GM18520 (cell line): Measurements from ENCODE around the gene MTUS2.

Experiments
- ATAC-seq: cut with Tn5 transposase; IDR thresholded peaks from one replicate; pipeline ENCODE4 v1.9.1; 2021; ENCODE audit not compliant: unreplicated experiment

MTUS2 gene

DNA sequence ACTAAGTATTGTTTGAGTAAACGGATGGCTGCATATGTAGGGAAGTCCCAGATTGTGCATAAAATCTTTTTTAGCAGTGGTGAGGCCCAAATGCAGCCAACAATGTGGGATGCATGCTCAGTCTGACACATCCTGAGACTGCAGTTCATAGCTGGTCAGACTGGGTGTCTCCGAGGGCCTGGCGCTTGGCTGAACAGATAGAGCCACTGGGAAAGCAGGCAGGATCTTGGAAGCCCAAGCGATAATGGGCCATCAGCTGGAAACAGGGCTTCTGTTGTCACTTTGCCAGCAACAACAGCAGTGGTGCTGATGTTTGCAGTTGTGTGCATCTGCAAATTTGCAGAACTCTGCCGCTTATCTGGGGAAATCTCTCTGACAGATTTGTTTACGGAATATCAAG is 36.1 kb downstream of the MTUS2 start:
- no peak for ATAC-seq

DNA sequence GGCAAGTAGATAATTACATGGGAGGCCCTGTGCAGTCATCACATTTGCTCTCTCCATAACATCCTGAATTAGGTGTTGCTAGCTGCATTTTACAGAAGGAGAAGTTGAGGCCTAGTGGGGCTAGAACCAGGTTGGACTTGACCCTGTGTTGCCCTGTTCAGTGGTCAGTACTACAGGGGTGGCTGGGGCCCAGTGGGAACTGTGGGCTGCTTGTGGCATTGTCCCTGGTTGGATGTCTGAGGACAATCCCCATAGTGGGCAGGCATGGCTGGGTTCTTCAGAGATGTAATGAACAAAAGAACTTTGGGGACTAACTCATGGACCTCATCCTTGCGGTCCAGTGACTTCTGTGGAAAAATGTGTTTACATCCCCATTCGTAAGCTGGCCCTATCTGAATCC is 38.9 kb downstream of the MTUS2 start:
- no peak for ATAC-seq

DNA sequence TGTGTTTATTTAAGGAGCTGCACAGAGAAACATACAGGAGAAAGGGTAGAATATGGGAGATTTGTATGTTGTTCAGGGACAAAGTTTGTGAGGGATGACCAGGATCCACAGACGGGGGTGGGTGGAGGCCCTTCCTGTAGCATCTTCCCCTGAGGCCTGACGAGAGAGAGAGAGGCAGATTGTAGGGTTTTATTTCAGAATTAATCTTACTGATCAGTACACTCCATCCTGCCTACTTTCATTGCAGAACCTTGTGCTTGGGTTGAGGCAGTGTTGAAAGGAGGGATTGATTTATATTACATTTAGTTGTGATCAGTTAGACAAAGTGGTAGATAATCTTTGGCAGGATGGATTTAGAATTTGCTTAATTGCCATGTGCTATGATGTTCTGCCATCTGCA is 39.6 kb downstream of the MTUS2 start:
- ATAC-seq: no peak

DNA sequence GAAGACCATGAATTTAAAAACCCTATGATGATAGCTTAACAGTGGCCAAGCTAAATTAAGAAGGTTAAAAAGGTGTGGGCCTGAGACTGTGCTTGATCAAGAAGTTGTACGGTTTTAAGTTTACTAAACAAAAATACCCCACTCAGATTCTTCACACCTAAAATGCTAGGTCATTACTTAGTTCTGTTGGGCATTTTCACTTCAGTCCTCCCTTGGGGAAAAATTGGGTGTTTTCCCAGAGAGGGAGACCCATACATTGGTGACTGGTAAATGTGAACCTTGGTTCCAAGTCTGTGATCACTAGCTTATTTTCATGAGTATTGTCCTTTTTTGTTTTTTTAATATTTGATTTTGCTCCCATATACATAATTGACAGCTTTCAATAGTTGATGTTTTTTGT is 44.4 kb downstream of the MTUS2 start:
- no peak for ATAC-seq

DNA sequence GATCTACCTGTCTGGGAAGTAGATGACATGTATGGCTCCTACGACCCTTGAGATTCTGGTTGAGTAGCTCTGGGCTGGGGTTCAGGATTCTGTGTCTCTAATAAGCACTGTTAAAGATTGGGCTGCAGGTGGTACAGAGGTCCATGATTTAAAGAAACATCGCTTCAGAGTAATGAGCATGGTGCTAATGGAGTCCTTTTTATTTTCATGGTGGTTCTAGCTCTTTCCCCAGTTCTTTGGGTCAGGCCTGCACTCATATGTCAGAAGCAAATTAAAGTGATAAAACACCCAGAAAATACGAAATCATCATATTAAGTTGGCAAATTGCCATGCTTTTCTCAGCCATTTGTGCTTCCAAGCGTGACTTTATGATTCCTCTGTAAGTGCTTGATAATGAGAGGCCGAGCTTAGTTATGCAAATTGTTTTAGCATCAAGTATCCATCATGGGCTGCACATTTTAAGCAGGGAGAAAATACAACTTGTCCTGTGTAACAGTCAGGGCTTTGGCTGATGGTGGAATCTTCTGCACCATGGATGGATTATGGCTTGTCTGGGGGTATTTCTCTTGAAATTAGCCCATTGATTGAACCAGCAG is 45.1 kb downstream of the MTUS2 start:
- no peak for ATAC-seq

DNA sequence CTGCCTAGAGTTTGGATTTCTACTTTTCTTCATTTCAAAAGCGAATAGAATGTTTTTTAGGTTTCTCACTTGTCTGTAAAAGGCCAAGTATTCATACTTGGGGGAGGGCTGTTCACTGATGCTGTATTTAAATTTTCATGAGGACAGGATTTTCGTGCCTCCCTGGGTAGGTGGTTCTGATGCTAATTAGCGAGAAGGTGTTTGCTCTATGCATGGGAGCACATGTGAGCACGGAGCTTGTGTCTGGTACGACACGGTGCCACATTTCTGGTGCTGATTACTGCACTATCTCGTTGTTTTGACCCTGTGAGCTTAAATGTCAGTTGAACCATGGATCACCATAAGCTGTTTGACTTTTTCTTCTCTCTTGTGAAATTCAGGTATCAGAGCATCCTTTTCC is 45.8 kb downstream of the MTUS2 start:
- ATAC-seq: no peak

DNA sequence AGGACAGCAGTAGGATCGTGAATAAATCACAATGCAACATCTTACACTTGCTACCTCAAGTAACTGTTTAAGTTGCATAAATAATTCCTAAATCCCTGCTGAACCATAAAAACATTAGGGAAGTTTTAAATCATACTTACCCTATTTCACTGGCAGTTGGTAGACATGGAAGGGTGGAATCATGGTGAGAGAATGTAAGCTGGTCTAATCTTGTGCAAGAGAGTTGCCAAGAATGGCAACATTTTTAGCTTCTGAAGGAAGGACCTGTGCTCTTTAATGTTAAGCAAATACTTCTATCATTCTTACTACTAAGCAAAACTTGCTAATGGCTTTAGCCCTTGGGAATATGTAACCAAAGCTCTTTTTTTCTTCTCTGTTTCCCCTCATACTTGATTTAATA is 46.8 kb downstream of the MTUS2 start:
- ATAC-seq: no peak

DNA sequence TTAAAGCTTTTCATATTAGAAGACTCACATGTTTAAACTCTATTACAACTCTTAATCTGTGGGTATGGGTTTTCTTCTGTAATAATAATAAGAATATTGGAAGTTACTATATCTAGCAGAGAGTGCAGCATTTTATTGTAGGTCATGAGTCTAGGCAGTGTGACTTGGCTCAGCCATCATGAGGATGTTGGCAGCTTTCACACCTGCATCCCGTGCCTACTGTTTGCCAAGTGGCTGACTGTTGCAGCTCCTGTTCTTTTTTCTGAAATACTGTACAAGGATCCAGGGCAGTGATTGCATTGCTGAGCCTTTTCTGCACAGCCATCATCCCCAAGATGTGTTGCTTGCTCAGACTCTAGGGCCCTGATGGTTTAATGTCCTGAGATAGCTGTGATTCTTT is 47.4 kb downstream of the MTUS2 start:
- ATAC-seq: no peak

DNA sequence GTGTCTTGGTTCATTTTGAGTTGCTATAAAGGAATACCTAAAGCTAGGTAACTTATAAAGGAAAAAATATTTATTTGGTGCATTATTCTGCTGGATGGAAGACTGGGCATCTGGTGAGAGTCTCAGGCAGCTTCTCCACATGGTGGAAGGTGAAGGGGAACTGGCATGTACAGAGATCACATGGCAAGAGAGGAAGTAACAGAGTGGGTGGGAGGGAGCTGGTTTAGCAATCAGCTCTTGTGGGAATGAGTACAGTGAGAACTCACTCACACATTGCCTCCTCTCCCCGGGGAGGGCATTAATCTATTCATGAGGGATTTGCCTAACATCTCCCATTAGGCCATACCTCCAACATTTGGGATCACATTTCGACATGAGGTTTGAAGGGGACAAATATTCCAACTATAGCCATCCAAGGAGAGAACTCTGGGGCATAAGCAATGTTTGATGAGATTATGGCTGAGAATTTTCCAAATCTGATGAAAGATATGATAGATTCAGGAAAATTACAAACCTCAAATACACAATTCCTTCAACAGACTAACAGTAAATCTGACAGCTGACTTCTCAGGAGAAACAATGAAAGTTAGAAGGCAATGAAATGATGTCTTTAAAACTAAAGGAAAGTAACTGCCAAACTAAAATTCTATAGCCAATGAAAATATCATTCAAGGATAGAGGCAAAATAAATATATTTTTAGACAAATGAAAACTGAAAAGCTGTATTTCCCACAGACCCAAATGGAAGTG is 52.5 kb downstream of the MTUS2 start:
- ATAC-seq: no peak

DNA sequence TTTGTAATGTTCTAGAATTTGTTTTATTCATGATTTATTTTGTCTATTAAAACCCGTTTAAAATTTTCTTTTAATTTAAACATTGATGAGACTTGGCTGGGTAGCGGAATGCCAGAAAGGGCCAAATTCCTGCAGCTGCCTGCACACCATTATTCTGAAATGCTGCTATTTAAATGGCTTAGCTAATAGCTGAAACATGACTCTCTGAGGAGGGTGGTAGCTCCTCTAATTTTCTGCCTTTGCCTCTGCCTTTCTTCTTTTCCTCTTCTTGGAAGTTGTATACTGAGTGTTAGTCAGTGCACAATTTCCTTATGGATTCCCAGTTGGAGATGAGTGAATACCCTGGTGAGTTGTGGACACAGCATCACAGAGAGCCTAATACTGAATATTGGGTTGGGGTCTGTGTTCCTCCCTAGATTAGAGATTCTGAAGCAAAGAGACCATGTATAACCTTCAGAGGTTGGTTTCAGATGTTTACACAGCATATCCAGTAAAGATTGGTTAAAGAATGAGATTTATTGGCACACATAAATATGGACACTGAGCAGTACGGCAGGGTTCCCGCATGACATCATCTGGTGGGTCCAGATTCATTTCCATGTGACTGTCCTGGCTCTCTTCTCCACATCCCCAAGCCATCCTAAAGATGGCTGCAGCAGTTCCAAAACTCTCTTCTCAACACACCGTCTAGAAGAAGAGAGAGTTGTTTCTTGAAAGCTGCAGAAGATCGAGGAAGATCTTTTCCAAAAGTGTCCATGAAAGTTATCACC is 55.9 kb downstream of the MTUS2 start:
- ATAC-seq: no peak

DNA sequence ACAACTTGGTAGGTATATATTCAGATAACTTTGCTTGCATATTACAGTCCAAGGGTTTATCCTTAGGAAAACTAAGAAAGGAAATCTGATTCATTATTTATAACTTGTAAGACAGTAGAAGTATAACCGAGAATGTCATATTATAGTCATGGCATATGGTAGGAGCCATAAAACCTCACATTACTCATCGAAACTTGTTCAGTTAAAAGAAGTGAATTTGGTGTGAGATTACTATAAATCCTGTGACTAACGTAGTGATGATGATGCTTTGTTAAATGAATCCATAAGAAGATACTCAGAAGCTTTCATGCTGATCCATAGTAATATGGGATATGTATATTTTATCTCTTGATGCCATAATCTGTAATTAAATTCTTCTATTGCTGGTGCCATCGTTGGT is 57.3 kb downstream of the MTUS2 start:
- no peak for ATAC-seq

DNA sequence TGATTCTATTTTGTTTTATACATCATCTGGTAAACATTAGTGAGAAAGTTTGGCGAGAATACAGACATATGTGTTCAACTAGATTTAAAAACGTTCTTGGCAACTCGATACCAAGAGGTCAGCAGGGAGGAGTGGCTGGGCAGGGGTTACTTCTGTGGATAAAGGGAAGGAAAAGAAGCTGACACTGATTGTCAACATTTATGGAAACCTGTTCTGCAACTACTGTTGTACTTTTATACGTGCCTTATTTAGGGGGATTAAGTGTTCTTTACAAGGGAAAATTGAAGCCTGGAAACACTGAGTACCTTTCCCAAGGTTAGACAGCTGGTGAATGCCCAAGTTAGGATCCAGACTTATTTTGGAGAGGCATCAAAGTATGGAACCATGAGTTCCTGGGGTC is 65.0 kb downstream of the MTUS2 start:
- ATAC-seq: no peak

DNA sequence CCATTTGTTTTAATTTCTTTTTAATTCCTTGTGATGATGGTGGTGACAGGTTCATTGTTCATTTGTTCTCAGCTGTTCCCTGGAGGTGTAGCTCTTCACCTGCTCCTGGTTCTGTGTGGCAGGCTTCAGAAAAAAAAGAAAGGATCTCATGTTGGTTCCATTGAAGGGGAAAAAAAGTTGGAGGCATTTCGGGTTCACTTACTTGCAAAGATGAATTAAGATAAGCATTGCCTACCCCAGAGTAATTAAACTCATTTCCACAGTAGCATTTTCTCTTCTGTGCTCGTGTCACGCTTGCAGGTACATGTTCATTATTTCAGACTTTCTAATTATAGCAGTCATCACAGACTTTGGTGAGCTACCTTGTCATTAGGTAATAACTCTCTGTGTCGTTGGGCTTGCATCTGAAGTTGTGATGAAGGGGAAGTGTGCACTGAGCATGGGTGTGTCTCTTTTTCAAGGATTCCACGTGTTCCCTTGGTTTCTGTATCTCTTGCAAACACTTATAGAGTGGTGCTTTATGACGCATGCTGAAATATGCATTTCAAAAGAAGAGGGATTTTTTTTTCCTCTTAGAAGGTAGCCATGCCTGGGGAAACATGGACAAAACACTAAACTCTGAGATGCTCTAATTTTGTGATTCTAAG is 69.1 kb downstream of the MTUS2 start:
- ATAC-seq: no peak

DNA sequence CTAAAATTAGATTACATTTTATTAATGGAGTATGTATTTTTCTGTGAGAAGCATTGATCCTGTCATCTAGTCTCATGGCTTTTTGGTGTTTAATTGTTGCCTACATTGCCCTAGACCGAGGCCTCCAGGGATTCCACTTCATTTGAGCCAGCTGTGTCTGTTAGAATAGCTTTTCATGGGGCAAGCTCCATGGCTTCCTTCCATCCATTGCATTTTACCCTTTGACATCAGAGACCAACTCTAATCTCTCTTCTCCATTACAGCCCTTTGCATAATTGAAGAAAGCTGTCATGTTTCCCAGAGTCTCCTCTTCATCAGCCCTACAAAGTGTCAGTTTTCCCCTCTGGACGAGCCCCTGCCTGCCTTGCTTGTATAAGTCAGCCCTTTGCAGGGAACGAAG is 70.6 kb downstream of the MTUS2 start:
- ATAC-seq: no peak

DNA sequence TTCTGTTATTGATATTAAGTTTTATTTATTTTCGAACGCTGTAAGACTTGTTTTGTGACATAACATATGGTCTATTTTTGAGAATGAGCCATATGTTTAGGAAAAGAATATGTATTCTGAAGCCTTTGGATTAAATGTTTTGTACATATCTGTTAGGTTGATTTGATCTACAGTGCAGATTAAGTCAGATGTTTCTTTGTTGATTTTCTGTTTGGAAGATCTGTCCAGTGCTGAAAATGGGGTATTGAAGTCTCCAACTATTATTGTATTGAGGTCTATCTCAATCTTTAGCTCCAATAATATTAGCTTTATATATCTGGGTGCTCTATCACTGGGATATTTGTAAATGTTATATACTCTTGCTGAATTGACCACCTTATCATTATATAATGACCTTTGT is 97.9 kb downstream of the MTUS2 start:
- ATAC-seq: no peak

DNA sequence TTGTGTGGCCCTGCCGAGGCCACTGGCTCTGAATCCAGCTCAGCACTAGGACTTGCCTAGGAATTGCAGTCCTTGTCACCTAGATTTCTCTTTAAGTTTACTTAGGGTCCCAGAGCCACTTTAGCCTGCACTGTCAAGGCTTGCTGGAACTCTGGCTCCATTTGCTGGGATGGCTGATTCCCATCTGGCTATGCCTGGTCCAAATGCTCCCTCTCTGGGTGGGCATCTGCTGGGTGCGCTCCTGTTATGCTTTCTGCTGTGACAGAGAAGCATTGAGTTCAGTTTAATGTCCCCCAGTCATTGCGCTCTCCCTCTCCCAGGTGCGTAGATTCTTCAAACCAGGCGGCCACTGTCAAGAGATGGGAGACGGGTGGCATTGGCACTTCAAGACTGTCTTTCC is 102.2 kb downstream of the MTUS2 start:
- no peak for ATAC-seq

DNA sequence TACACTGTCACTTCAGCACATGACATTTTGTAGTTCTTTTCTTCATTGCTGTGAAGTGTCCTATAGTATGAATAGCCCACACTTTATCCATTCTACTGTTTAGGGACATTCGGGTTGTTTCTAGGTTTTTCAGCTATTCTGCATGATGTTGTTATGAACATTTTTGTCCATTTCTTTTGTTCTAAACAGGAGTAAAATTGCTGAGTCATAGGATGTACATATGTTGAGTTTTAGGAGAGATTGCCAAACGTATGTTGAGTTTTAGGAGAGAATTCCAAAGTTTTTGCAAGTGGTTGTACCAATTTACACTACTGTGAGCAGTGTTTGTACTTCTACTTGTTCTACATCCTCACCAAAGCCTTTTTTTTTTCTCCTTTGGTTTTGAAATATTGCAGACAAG is 115.0 kb downstream of the MTUS2 start:
- no peak for ATAC-seq

DNA sequence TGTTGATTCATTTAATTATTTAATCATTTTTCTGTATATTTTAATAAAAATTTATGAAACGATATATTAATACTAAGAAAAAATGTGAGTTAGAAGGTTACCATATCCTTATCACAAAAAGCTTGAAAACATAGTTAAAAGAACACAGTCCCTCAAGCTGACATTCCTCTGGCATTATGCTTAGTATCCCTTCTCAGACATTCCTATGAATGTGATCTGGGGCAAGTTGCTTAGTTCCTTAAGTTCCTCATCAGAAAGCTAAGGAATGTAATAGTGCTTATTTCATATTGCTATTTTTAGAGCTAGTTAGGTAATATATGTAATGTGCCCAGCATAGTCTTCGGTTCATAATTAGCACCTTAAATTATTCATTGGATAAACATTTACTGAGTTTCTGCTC is 122.8 kb downstream of the MTUS2 start:
- ATAC-seq: no peak

DNA sequence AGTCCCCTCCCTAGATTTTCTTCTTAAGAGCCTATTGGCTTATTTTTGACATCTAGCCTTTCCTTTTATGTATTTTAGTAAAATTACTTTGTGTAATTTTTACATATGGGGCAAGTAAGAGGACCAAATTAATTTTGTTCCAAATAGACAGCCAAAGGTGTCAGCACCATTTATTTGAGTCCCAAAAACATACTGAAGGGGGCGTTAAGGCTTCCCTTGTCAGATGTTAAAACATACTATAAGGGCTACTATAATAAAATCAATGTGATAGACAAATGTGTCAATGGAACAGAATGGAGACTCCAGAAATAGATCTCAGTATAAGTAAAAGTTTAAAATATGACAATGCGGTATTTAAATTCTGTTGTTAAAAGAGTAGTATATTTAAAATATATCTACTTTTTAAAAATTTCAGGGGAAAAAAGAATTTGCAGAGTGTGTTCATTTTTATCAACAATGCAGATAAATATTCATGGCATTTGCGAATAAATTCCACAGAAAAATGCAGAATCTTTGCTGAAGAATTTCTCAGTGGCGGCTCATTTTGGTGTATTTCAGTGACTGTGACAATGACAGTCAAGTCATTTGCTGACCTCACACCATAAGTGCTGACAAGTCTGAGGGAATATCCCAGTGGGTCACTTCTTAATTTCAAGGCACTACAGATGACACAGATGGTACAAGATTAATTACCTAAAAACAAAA is 133.7 kb downstream of the MTUS2 start:
- no peak for ATAC-seq

DNA sequence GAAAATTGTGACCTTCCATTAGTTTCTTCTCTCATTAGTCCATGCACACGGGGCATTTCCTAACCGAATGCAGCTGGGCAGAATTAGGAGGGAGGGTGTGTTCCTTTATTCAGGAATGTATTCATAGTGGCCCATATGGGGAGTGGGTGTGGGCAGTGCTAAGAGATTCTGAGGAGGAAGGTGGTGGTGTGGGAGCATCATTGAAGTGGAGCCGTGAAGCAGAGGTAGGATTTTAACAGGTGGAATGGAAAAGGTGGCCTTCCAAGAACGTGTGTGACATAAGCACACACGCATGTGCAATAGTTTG is 134.2 kb downstream of the MTUS2 start:
- ATAC-seq: no peak

DNA sequence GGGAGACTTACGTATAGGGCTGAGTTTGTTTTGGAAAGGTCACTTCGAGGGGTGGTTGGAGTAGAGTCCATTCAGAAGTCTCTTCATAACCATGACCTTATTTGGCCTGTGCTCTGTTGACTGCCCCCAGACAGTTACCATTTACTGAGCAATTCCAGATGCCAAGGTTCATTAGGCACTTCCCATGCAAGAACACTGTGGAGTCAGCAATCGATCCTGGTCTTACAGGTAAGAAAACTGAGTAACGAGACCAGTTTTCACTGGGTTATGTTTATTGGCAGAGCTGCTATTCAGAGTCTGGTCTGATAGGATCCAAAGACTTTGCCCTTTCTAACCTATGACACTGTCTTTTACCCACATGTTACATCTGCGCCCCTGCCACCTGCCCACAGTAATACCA is 134.7 kb downstream of the MTUS2 start:
- no peak for ATAC-seq
